Measurements from ENCODE around the gene STON2. TPM values are rescaled to one million over a fixed set of nuclear protein-coding genes. Genes with fewer than 3 reads are reported as not detected.

The STON2 gene
- total RNA-seq, 1 experiment from 2014 or later: 0.36 TPM

DNA sequence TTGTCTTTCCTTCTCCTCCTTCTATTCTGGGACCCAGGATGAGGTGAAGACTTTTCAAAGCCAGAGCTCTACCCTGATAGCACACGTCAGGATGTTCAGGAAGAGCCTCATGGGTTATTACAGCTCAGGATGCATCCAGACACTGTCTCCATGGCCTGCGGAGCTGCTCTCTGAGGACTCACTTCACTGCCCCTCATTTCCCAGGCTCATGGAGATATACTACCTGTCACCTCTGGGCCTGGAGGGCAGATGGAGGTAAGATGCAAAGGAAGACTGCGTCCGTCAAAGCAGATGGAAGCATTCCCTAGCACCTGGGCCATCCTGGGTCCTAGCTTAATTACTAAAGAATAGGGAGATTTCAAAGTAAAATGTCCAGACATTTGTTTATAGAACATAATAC, 32.6 kb downstream of the STON2 start:
- CTCF ChIA-PET: no interaction called here
- POLR2A ChIA-PET: no interaction called here
- intact Hi-C loops (cut with micrococcal nuclease; ENCODE audit: unreplicated experiment) (no loop called here), in situ Hi-C loops (cut with HindIII; ENCODE audit: low pct_unique_long_range_greater_than_20kb, low sequenced_read_pairs) (no loop called here)
- Histone ChIP-seq H3K4me1 (ENCODE audit: control insufficient read depth, insufficient read depth, low read length) (no peaks in the 10 kb centered on the region), H3K27ac (ENCODE audit: low read length) (no peak overlapping the region), H3K4me3 (ENCODE audit: low read depth in 2 of 2, low read length in 2 of 2) (no peak overlapping the region), H3K9me3 (ENCODE audit: control insufficient read depth, insufficient read depth, low read depth, low read length) (no peaks in the 10 kb centered on the region), H3K27me3 (ENCODE audit: control insufficient read depth, insufficient read depth, low read length) (no peaks in the 10 kb centered on the region), H3K36me3 (ENCODE audit: control insufficient read depth, insufficient read depth, low read length) (no peaks in the 10 kb centered on the region)
- ATAC-seq: no peak
- TF ChIP-seq, protein P1, sequence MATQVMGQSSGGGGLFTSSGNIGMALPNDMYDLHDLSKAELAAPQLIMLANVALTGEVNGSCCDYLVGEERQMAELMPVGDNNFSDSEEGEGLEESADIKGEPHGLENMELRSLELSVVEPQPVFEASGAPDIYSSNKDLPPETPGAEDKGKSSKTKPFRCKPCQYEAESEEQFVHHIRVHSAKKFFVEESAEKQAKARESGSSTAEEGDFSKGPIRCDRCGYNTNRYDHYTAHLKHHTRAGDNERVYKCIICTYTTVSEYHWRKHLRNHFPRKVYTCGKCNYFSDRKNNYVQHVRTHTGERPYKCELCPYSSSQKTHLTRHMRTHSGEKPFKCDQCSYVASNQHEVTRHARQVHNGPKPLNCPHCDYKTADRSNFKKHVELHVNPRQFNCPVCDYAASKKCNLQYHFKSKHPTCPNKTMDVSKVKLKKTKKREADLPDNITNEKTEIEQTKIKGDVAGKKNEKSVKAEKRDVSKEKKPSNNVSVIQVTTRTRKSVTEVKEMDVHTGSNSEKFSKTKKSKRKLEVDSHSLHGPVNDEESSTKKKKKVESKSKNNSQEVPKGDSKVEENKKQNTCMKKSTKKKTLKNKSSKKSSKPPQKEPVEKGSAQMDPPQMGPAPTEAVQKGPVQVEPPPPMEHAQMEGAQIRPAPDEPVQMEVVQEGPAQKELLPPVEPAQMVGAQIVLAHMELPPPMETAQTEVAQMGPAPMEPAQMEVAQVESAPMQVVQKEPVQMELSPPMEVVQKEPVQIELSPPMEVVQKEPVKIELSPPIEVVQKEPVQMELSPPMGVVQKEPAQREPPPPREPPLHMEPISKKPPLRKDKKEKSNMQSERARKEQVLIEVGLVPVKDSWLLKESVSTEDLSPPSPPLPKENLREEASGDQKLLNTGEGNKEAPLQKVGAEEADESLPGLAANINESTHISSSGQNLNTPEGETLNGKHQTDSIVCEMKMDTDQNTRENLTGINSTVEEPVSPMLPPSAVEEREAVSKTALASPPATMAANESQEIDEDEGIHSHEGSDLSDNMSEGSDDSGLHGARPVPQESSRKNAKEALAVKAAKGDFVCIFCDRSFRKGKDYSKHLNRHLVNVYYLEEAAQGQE (IDR thresholded peaks at IDR 0.05; ENCODE audit: insufficient read depth in 1 of 2, low read depth in 2 of 2, low read length in 1 of 2): no peak
- no peak for TF ChIP-seq SIN3A (IDR thresholded peaks at IDR 0.05; ENCODE audit: borderline replicate concordance, insufficient read depth, low read depth, low read length)
- TF ChIP-seq TCF7L2 (IDR thresholded peaks at IDR 0.05; ENCODE audit: low read depth, low read length): no peak
- no peak for TF ChIP-seq POLR2AphosphoS5 (IDR thresholded peaks at IDR 0.05; ENCODE audit: low read depth, low read length)
- TF ChIP-seq, protein P2, sequence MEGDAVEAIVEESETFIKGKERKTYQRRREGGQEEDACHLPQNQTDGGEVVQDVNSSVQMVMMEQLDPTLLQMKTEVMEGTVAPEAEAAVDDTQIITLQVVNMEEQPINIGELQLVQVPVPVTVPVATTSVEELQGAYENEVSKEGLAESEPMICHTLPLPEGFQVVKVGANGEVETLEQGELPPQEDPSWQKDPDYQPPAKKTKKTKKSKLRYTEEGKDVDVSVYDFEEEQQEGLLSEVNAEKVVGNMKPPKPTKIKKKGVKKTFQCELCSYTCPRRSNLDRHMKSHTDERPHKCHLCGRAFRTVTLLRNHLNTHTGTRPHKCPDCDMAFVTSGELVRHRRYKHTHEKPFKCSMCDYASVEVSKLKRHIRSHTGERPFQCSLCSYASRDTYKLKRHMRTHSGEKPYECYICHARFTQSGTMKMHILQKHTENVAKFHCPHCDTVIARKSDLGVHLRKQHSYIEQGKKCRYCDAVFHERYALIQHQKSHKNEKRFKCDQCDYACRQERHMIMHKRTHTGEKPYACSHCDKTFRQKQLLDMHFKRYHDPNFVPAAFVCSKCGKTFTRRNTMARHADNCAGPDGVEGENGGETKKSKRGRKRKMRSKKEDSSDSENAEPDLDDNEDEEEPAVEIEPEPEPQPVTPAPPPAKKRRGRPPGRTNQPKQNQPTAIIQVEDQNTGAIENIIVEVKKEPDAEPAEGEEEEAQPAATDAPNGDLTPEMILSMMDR (IDR thresholded peaks at IDR 0.05): no peak
- DNase-seq (ENCODE audit: low read depth, low spot score): no peak
- no TSS peak for BruUV-seq (replicated peaks)

DNA sequence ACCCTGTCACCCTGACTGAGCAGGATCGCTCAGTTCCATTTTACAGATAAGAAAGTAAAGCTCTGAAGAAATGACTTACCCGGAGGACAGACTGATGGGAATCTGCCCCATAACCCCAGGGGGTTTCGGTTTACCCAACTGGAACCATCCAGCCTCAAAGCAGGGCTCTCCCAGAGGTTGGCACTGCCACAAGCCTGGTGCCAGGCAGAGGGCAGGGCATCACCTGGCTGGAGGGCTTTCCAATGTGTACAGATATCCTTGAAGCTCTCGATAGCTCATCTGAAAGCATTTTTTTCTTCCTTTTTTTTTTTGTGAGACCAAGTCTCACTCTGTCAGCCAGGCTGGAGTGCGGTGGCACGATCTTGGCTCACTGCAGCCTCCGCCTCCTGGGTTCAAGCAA, 33.2 kb downstream of the STON2 start:
- H3K36me3 ChIP-seq (ENCODE audit: control insufficient read depth, insufficient read depth, low read length): no peaks in the 10 kb centered on the region
- POLR2A ChIA-PET: no interaction called here
- in situ Hi-C loops (cut with HindIII; ENCODE audit: low pct_unique_long_range_greater_than_20kb, low sequenced_read_pairs): no loop called here
- no peaks in the 10 kb centered on the region for H3K27me3 ChIP-seq (ENCODE audit: control insufficient read depth, insufficient read depth, low read length)
- no peak for ATAC-seq
- no peak overlapping the region for H3K4me3 ChIP-seq (ENCODE audit: low read depth in 2 of 2, low read length in 2 of 2)
- no TSS peak for BruUV-seq (replicated peaks)
- intact Hi-C loops (cut with micrococcal nuclease; ENCODE audit: unreplicated experiment): no loop called here
- H3K9me3 ChIP-seq (ENCODE audit: control insufficient read depth, insufficient read depth, low read depth, low read length): no peaks in the 10 kb centered on the region
- TF ChIP-seq SIN3A (IDR thresholded peaks at IDR 0.05; ENCODE audit: borderline replicate concordance, insufficient read depth, low read depth, low read length): no peak
- TF ChIP-seq, protein P1 (IDR thresholded peaks at IDR 0.05; ENCODE audit: insufficient read depth in 1 of 2, low read depth in 2 of 2, low read length in 1 of 2): no peak
- CTCF ChIA-PET: no interaction called here
- no peak for DNase-seq (ENCODE audit: low read depth, low spot score)
- H3K4me1 ChIP-seq (ENCODE audit: control insufficient read depth, insufficient read depth, low read length): no peaks in the 10 kb centered on the region
- no peak overlapping the region for H3K27ac ChIP-seq (ENCODE audit: low read length)
